Measurements from ENCODE around the gene SLF2. TPM values are rescaled to one million over a fixed set of nuclear protein-coding genes. Genes with fewer than 3 reads are reported as not detected.

SLF2 gene
- total RNA-seq, 3 donors from 2014 or later (not counting 1 experiment from before 2014, with no cell fraction given) = 24.2 to 35.4 (median 30.9) TPM

GRCh38 chr10:100963826-100964225 lies 51.1 kb downstream of the SLF2 start:
- no peak for ATAC-seq

GRCh38 chr10:100965820-100966219 lies 53.1 kb downstream of the SLF2 start:
- Histone ChIP-seq H3K27me3 (ENCODE audit: control insufficient read depth, insufficient read depth, low read length) (no peaks in the 10 kb centered on the region), H3K27ac (ENCODE audit: low read length) (no peak overlapping the region), H3K9me3 (ENCODE audit: control insufficient read depth, insufficient read depth, low read length) (no peaks in the 10 kb centered on the region), H3K4me3 (ENCODE audit: low read length) (no peak overlapping the region), H3K36me3 (ENCODE audit: control insufficient read depth, insufficient read depth, low read length) (peaks cover 33% of the 10 kb centered on the region), H3K4me1 (ENCODE audit: control insufficient read depth, insufficient read depth, low read length) (peaks cover 14% of the 10 kb centered on the region)
- no peak for ATAC-seq
- peaks cover 15% of the 10 kb centered on the region for H3K36me3 Mint-ChIP-seq
- H3K27ac Mint-ChIP-seq = no peak overlapping the region
- intact Hi-C loops (cut with micrococcal nuclease) = no loop called here
- no peaks in the 10 kb centered on the region for H3K27me3 Mint-ChIP-seq (ENCODE audit: low read depth in 2 of 2)
- TF ChIP-seq, protein P1, sequence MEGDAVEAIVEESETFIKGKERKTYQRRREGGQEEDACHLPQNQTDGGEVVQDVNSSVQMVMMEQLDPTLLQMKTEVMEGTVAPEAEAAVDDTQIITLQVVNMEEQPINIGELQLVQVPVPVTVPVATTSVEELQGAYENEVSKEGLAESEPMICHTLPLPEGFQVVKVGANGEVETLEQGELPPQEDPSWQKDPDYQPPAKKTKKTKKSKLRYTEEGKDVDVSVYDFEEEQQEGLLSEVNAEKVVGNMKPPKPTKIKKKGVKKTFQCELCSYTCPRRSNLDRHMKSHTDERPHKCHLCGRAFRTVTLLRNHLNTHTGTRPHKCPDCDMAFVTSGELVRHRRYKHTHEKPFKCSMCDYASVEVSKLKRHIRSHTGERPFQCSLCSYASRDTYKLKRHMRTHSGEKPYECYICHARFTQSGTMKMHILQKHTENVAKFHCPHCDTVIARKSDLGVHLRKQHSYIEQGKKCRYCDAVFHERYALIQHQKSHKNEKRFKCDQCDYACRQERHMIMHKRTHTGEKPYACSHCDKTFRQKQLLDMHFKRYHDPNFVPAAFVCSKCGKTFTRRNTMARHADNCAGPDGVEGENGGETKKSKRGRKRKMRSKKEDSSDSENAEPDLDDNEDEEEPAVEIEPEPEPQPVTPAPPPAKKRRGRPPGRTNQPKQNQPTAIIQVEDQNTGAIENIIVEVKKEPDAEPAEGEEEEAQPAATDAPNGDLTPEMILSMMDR (IDR thresholded peaks at IDR 0.05) = no peak
- H3K4me1 Mint-ChIP-seq = peaks cover 9 to 27% of the 10 kb centered on the region in 2 donors
- H3K4me3 Mint-ChIP-seq = no peak overlapping the region
- 87% methylated on average over 5 of the region's 5 CpGs for WGBS (ENCODE audit: insufficient coverage)
- no peak for DNase-seq
- H3K9me3 Mint-ChIP-seq = no peaks in the 10 kb centered on the region

More at GRCh38 chr10:100963826-100964225, 51.1 kb downstream of the SLF2 start:
- Mint-ChIP-seq H3K27me3 (ENCODE audit: low read depth in 2 of 2) (no peaks in the 10 kb centered on the region), H3K36me3 (peaks cover 29% of the 10 kb centered on the region), H3K4me3 (no peak overlapping the region), H3K9me3 (no peaks in the 10 kb centered on the region), H3K27ac (no peak overlapping the region), H3K4me1 (peaks cover 7% of the 10 kb centered on the region in 2 donors)
- H3K4me3 ChIP-seq (ENCODE audit: low read length) = no peak overlapping the region
- DNase-seq = no peak
- no peak overlapping the region for H3K27ac ChIP-seq (ENCODE audit: low read length)
- H3K27me3 ChIP-seq (ENCODE audit: control insufficient read depth, insufficient read depth, low read length) = no peaks in the 10 kb centered on the region
- TF ChIP-seq, protein P1 (IDR thresholded peaks at IDR 0.05) = no peak
- 100% methylated on average over 1 of the region's 1 CpG for WGBS (ENCODE audit: insufficient coverage)
- intact Hi-C loops (cut with micrococcal nuclease) = no loop called here
- no peaks in the 10 kb centered on the region for H3K9me3 ChIP-seq (ENCODE audit: control insufficient read depth, insufficient read depth, low read length)
- peaks cover 4% of the 10 kb centered on the region for H3K4me1 ChIP-seq (ENCODE audit: control insufficient read depth, insufficient read depth, low read length)
- H3K36me3 ChIP-seq (ENCODE audit: control insufficient read depth, insufficient read depth, low read length) = peaks cover 51% of the 10 kb centered on the region

- Histone ChIP-seq H3K4me1 (ENCODE audit: control insufficient read depth, insufficient read depth, low read length) (peaks cover 14% of the 10 kb centered on the region), H3K36me3 (ENCODE audit: control insufficient read depth, insufficient read depth, low read length) (peaks cover 28% of the 10 kb centered on the region)
- intact Hi-C loops (cut with micrococcal nuclease) = no loop called here
Measured at GRCh38 chr10:100966887-100967286, 54.1 kb downstream of the SLF2 start.

More at GRCh38 chr10:100966887-100967286, 54.1 kb downstream of the SLF2 start:
- no peak overlapping the region for H3K27ac Mint-ChIP-seq
- 100% methylated on average over 1 of the region's 2 CpGs for WGBS (ENCODE audit: insufficient coverage)
- Histone ChIP-seq H3K9me3 (ENCODE audit: control insufficient read depth, insufficient read depth, low read length) (no peaks in the 10 kb centered on the region), H3K27ac (ENCODE audit: low read length) (no peak overlapping the region), H3K4me3 (ENCODE audit: low read length) (no peak overlapping the region), H3K27me3 (ENCODE audit: control insufficient read depth, insufficient read depth, low read length) (no peaks in the 10 kb centered on the region)
- H3K36me3 Mint-ChIP-seq = peaks cover 13% of the 10 kb centered on the region
- TF ChIP-seq, protein P1 (IDR thresholded peaks at IDR 0.05) = no peak
- ATAC-seq (no peak), DNase-seq (no peak)
- H3K4me3 Mint-ChIP-seq = no peak overlapping the region
- no peaks in the 10 kb centered on the region for H3K9me3 Mint-ChIP-seq
- peaks cover 9 to 27% of the 10 kb centered on the region in 2 donors for H3K4me1 Mint-ChIP-seq
- H3K27me3 Mint-ChIP-seq (ENCODE audit: low read depth in 2 of 2) = no peaks in the 10 kb centered on the region
